ENCODE results near the gene RPL35.

RPL35 gene

GRCh38 chr9:124815601-124816000, 46.2 kb downstream of the RPL35 start:
- DNase-seq, result no peak

- no peak for DNase-seq
These were observed 47.6 kb downstream of the RPL35 start for GRCh38 chr9:124814164-124814535.

GRCh38 chr9:124813501-124814163, 48.1 kb downstream of the RPL35 start:
- no peak for DNase-seq

GRCh38 chr9:124813041-124813440, 48.7 kb downstream of the RPL35 start:
- no peak for DNase-seq

- no peak for DNase-seq
These were observed 49.3 kb downstream of the RPL35 start for GRCh38 chr9:124812441-124812876.

- no peak for DNase-seq
These were observed 50.9 kb downstream of the RPL35 start for GRCh38 chr9:124810663-124811355.

- DNase-seq, result no peak
These were observed 51.8 kb downstream of the RPL35 start for GRCh38 chr9:124809741-124810500.

GRCh38 chr9:124809211-124809610, 52.5 kb downstream of the RPL35 start:
- DNase-seq, result no peak

GRCh38 chr9:124808246-124808956, 53.4 kb downstream of the RPL35 start:
- DNase-seq, result no peak

All from activated CD4-positive, alpha-beta T cell treated with anti-CD3 and anti-CD28 coated beads, Interleukin-2, amount 50 U/mL, for 1 hour (primary cell).